Esophagus muscularis mucosa (tissue), 4 donors: ENCODE data around the gene HTR2B.

Experiments
- CTCF ChIP-seq, 3 experiments: fragments of 200-600 bp in 2 of 3; fragments of 450-650 bp in 1 of 3; sonication (generic) in 2 of 3; IDR thresholded peaks; one replicate each; pipeline ENCODE4 v1.5.1; 2017 to 2019; ENCODE audit warnings: antibody characterized with exemption in 3 of 3, mild to moderate bottlenecking in 2 of 3, moderate library complexity in 1 of 3
- EP300 ChIP-seq: sonication (generic); formaldehyde crosslinking; IDR thresholded peaks from one replicate; pipeline ENCODE4 v1.6.1; 2017; ENCODE audit warnings: antibody characterized with exemption
- POLR2A ChIP-seq: fragments of 450-650 bp; IDR thresholded peaks from one replicate; pipeline ENCODE4 v1.6.1; 2017; ENCODE audit warnings: antibody characterized with exemption, moderate library complexity, mild to moderate bottlenecking, low read depth
- POLR2AphosphoS5 ChIP-seq, 2 donors: sonication (generic); formaldehyde crosslinking; IDR thresholded peaks; one replicate each; pipeline ENCODE4 v1.6.1; 2017; ENCODE audit warnings: antibody characterized with exemption in 2 of 2

- no peak for TF ChIP-seq CTCF (IDR thresholded peaks at IDR 0.05)
- TF ChIP-seq POLR2AphosphoS5 (IDR thresholded peaks at IDR 0.05): no peak
- TF ChIP-seq POLR2A: no peak
- TF ChIP-seq EP300: no peak
Observed at GRCh38 chr2:231118614-231118942, 6.3 kb downstream of the HTR2B start.
